Naive B cell (primary cell): ENCODE results near the gene ORMDL3. TPM values are rescaled to one million over a fixed set of nuclear protein-coding genes. Genes with fewer than 3 reads are reported as not detected.
"Not testable (repeated sequence)": the region's sequence is repeated elsewhere in the genome, so short reads cannot be mapped to it uniquely, and the experiment has no call there.

ENCODE experiments used
- ATAC-seq, 2 donors: fragments of 150-1000 bp; cut with Tn5 transposase; 2 replicates each; pipeline ENCODE4 v1.10.0; 2021; ENCODE audit warnings: low read depth in 2 of 2, mild to moderate bottlenecking in 2 of 2, moderate library complexity in 2 of 2
- DNase-seq: peaks from one replicate; pipeline ENCODE4 v3.0.0; 2022
- H3K27ac Mint-ChIP-seq, 6 donors: one replicate each; pipeline ENCODE4 v1.8.0; 2020 to 2022; ENCODE audit warnings: mild to moderate bottlenecking in 6 of 6, mixed read lengths in 6 of 6, moderate library complexity in 5 of 6, inconsistent platforms in 2 of 6
- H3K27me3 Mint-ChIP-seq, 3 donors: one replicate each; pipeline ENCODE4 v1.8.0; 2021 to 2022; ENCODE audit warnings: mixed read lengths in 3 of 3, mild to moderate bottlenecking in 1 of 3
- H3K36me3 Mint-ChIP-seq, 2 donors: one replicate each; pipeline ENCODE4 v1.8.0; 2020 to 2022; ENCODE audit warnings: mixed read lengths in 2 of 2, inconsistent platforms in 1 of 2, mild to moderate bottlenecking in 1 of 2
- H3K4me1 Mint-ChIP-seq, 3 donors: one replicate each; pipeline ENCODE4 v1.8.0; 2020 to 2022; ENCODE audit warnings: mixed read lengths in 3 of 3, inconsistent platforms in 1 of 3, mild to moderate bottlenecking in 1 of 3, moderate library complexity in 1 of 3
- H3K4me3 Mint-ChIP-seq, 8 donors: one replicate each; pipeline ENCODE4 v1.8.0; 2020 to 2022; ENCODE audit warnings: mild to moderate bottlenecking in 8 of 8, mixed read lengths in 8 of 8, moderate library complexity in 8 of 8, inconsistent platforms in 2 of 8
- H3K9me3 Mint-ChIP-seq, 7 donors: one replicate each; pipeline ENCODE4 v1.8.0; 2020 to 2022; ENCODE audit warnings: mixed read lengths in 7 of 7, mild to moderate bottlenecking in 5 of 7, inconsistent platforms in 2 of 7, moderate library complexity in 1 of 7
- polyA plus RNA-seq, 6 donors: library from polyadenylated mRNA; unstranded; fragments of 300-500 nt; fragmentation: Illumina TruSeq; gene quantifications; one replicate each; pipeline ENCODE4 v1.2.3, GENCODE V29; 2021; ENCODE audit warnings: low read depth in 6 of 6

ORMDL3 gene
- polyA plus RNA-seq, 6 donors from 2014 or later, result 71.8 to 181 (median 95.9) TPM

DNA sequence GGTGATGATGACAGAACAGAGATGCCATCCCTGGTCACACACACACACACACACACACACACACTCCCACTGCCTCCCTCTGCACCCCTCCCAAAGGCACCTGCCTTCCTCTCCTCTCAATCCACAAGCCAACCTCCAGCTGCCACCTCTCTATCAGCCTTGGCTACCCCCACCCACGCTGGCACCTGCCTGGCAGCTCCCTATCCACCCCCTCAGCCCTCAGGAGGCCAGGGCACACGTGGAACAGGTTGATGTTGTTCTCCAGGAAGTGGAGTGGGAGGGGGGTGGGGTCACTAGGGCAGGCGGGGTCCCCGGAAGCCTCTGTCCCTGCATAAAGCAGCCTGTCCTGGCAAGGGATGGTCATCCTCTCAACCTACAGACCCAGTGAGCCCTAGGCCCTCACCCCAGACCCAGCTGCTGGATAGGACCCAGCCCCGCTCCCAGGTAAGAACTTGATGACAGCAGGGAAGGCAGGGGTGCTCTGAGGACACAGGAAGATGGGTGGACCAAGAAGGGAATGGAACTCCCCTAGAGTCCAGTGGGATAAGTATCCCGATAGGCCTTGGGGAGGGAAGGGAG lies 35.3 kb upstream of the ORMDL3 start, which contains the start of gene GSDMA:
GSDMA (plus strand) TSS at position 363 of the 579 bp plus-strand sequence. CDS start 2,684 bp downstream, outside the sequence.
- H3K9me3 Mint-ChIP-seq, result no peaks in the 10 kb centered on the region
- ATAC-seq, result no peak
- peak within 1 kb of the TSS in 1 of 8 donors; percentile 0 for H3K4me3 Mint-ChIP-seq
- DNase-seq, result no peak
- peak within 1 kb of the TSS in 2 of 6 donors; percentile 9 to 59 for H3K27ac Mint-ChIP-seq
- no peaks in the 10 kb centered on the region for H3K36me3 Mint-ChIP-seq
- H3K4me1 Mint-ChIP-seq, result peaks cover 18 to 50% (median 31%) of the 10 kb centered on the region in 3 donors
- no peaks in the 10 kb centered on the region for H3K27me3 Mint-ChIP-seq

DNA sequence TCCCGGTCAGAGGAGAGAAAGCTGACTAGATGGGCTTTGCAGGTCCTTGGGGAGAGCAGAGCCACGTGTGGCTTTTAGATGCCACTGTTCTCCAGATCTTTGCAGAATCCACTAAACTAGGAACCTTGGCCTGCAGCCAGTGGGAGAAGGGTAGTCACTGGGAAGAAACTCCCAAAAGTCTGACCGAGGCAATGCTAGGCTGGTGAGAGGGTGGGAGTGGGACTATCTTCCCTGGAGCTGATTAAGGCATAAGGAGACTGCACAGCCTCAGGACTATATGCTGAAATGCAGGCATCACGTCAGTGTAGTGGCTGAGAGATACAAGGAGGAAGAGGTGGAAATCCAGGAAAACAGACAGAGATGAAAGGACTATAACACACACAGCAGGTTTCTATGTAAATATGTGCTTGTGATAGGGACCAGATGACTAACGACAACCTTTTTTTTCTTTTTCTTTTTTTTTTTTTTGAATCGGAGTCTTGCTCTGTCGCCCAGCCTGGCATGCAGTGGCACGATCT lies 33.2 kb upstream of the ORMDL3 start:
- Mint-ChIP-seq H3K36me3 (no peaks in the 10 kb centered on the region), H3K27me3 (no peaks in the 10 kb centered on the region), H3K27ac (peak overlapping the region in 1 of 6 donors; percentile 77), H3K4me3 (peak overlapping the region in 2 of 8 donors; percentile 8 to 42), H3K4me1 (peaks cover 14 to 56% (median 40%) of the 10 kb centered on the region in 3 donors), H3K9me3 (no peaks in the 10 kb centered on the region)
- DNase-seq (no peak), ATAC-seq (no peak)

DNA sequence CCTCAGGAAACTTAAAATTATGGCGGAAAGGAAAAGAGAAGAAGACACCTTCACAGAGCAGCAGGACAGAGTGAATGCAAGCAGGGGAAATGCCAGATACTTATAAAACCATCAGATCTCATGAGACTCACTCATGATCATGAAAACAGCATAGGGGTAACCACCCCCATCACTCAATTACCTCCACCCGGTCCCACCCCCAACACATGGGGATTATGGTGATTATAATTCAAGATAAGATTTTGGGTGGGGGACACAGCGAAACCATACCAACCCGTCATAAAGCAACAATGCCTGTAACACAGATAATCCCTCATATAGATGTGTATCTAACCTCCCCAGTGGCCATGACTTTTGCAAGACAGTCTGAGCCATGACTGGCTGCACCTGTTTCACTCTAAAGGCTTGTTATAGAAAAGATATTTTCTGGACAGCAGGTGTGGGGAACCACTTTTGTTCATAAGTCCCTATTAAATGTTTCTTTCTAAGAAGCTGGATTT lies 28.4 kb upstream of the ORMDL3 start:
- H3K4me1 Mint-ChIP-seq, result peaks cover 20 to 73% (median 54%) of the 10 kb centered on the region in 3 donors
- DNase-seq, result no peak
- H3K9me3 Mint-ChIP-seq, result no peaks in the 10 kb centered on the region
- ATAC-seq, result no peak
- H3K27me3 Mint-ChIP-seq, result no peaks in the 10 kb centered on the region
- peak overlapping the region in 2 of 6 donors; percentile 22 to 70 for H3K27ac Mint-ChIP-seq
- no peaks in the 10 kb centered on the region for H3K36me3 Mint-ChIP-seq
- peak overlapping the region in 1 of 8 donors; percentile 36 for H3K4me3 Mint-ChIP-seq

DNA sequence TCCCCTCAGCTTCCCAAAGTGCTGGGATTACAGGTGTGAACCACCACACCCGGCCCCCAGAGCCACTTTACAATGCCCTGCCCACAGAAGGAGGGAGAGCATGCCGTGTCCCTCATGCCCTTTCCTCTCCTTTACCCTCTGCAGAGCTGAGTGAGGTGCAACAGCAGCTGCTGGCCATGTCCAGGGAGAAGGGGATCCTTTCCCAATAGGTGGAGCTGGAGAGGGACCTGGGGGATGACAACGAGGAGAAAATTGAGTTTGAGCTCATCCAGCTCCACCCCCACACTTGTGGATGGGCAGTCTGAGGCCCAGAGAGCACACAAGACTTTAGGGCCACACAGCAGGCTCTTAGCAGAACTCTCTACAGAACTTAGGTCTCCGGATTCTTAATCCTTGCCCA lies 27.5 kb upstream of the ORMDL3 start:
- Mint-ChIP-seq H3K27me3 (no peaks in the 10 kb centered on the region), H3K4me3 (peak overlapping the region in 2 of 8 donors; percentile 9 to 70), H3K36me3 (no peaks in the 10 kb centered on the region), H3K9me3 (no peaks in the 10 kb centered on the region), H3K27ac (peak overlapping the region in 1 of 6 donors; percentile 47), H3K4me1 (peaks cover 20 to 74% (median 54%) of the 10 kb centered on the region in 3 donors)
- no peak for ATAC-seq
- no peak for DNase-seq

DNA sequence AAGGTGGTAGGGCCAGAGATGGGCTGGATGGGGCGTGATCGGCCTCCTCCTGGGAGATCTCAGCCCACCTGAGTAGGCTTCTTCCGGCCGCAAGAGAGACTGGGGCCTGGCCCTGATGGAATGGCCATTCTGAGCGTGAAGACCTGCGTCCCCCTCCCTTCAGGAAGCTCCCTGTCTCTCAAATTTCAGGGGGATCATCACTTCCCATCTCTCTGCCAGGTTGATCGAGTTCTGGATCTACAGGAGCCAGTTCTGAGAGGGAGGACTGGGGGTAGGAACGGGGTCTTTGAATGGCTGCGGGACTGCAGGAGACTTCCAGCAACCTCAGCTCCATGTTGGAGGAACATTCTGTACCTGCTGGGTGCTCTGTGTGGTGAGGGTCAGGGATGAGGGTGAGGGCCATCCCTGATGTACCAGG lies 26.1 kb upstream of the ORMDL3 start:
- Mint-ChIP-seq H3K9me3 (no peaks in the 10 kb centered on the region), H3K27me3 (no peaks in the 10 kb centered on the region), H3K36me3 (no peaks in the 10 kb centered on the region), H3K4me3 (peak overlapping the region; percentile 75 to 94 (median 86)), H3K4me1 (peaks cover 19 to 75% (median 48%) of the 10 kb centered on the region in 3 donors), H3K27ac (peak overlapping the region; percentile 80 to 84 (median 82))
- no peak for DNase-seq
- ATAC-seq, result no peak

DNA sequence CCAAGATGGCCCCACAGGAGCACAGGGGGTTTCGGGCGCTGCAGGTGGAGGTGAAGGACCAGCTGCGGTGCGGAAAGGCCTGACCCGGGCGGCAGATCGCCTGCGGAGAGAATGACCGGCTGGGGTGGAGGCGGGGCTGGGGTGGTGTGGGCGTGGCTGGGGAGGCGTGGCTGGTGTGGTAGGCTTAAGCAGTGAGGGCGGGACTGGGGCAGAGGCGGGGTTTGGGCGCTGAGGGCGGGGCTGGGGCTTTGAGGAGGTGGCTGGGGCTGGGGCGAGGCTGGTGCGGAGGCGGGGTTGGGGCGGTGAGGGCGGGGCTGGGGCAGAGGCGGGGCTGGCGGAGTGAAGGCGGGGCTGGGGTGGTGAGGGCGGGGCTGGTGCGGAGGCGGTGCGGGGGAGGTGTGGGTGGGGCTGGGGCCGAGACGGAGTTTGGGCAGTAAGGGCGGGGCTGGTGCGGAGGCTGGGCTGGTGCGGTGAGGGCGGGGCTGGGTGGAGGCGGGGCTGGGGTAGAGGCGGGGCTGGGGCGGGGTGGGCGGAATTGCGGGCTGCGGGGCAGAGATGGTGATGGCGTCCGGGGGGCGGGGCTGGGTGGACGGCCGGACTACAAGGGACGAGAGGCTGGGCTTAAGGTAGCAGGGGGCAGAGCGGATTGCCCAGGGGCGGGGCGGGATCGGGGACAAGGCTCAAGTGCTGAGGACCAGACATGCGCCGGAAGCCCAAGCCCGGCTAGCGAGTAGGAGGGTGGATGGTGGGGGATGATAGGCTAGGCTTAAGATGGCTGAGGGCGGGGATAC lies 25.5 kb upstream of the ORMDL3 start:
- no peaks in the 10 kb centered on the region for H3K27me3 Mint-ChIP-seq
- H3K9me3 Mint-ChIP-seq, result no peaks in the 10 kb centered on the region
- no peaks in the 10 kb centered on the region for H3K36me3 Mint-ChIP-seq
- peak; percentile 81 to 83 for ATAC-seq
- H3K4me1 Mint-ChIP-seq, result peaks cover 21 to 75% (median 48%) of the 10 kb centered on the region in 3 donors
- H3K27ac Mint-ChIP-seq, result peak overlapping the region; percentile 72 to 84 (median 82)
- peak; percentile 85 for DNase-seq
- H3K4me3 Mint-ChIP-seq, result peak overlapping the region; percentile 75 to 94 (median 86)

DNA sequence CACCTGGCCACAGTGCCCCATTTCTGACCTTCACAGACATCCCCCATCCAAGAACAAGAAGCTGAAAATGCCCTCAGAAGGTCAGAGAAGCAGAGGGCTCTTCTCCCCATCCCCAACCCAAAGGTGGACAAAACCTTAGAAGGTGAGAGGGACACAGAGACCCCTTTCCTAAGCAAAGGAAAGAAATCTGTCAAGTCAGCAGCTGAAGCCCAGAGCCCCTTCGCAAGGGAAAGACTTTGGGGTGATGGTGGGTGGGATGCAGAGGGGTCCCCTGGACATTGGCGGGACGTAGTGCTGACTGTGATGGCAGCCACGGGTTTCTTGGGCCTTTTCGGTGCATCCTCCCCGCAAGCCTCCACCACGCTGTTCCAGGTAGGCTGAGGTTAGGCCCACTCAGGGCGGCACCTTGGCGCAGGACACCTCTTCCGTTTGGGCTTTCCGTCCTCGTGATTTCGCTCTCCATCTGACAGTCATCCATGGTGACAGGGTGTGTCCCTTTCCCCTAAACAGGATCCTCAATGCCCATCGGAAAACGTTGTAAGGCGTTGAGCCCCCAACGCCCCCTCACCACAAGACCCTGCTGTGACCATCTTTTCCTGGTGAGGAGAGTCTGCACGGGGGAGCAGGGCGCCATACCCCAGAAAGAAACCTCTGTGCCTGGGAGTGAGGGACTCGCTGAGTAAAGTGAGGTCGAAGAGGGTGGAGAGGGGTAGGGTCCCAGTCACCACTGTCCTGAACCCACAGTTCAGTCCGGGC lies 24.7 kb upstream of the ORMDL3 start:
- Mint-ChIP-seq H3K27ac (peak overlapping the region in 5 of 6 donors; percentile 18 to 86 (median 75)), H3K4me3 (peak overlapping the region; percentile 74 to 91 (median 84)), H3K9me3 (no peaks in the 10 kb centered on the region), H3K4me1 (peaks cover 26 to 76% (median 50%) of the 10 kb centered on the region in 3 donors), H3K36me3 (no peaks in the 10 kb centered on the region), H3K27me3 (no peaks in the 10 kb centered on the region)
- peak in 1 of 2 donors; percentile 2 for ATAC-seq
- no peak for DNase-seq

DNA sequence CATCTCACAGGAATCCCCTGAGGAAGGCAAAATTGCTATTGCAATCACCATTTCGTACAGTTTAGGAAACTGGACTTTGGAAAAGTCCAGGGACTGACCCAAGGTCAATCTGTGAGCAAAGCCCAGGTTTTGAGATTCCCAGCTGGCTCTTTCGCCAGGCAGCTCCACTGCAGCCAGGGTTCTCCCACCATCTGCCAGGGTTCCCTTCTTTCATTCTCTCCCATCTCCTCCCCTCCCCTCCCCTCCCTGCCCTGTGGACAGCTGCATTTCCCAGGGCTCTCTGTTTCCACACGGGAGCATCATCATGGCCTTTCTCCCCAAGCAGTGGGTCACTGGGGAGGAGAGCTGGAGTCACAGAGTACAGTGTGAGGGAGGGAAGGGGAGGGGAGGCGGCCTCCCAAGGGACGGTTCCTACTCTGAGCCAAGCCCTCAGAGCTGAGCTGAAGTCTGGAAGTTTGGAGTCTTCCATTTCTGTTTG lies 23.5 kb upstream of the ORMDL3 start:
- no peak for ATAC-seq
- H3K4me3 Mint-ChIP-seq, result peak overlapping the region in 3 of 8 donors; percentile 35 to 49 (median 47)
- no peak overlapping the region for H3K27ac Mint-ChIP-seq

DNA sequence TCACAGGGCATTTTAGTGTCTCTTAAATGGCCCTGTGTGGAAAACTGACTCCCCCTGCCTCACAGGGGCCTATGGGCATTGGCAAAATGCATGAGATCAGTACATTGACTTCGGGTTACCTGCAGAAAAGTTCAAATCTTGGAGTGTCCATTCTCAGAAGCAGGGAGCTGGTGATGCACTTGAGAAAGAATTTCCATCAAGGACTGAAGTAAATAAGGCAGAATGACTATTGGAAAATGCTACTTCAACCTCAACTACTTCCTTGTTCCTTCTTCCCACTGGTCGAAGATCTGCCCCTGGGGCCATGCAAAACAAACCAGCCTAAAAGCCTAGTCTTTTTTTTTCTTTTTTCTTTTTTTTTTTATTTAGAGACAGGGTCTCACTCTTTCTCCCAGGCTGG lies 21.6 kb upstream of the ORMDL3 start:
- ATAC-seq (no peak), DNase-seq (no peak)
- peak overlapping the region in 1 of 8 donors; percentile 12 for H3K4me3 Mint-ChIP-seq
- no peaks in the 10 kb centered on the region for H3K9me3 Mint-ChIP-seq
- H3K27me3 Mint-ChIP-seq, result no peaks in the 10 kb centered on the region
- H3K36me3 Mint-ChIP-seq, result no peaks in the 10 kb centered on the region
- H3K4me1 Mint-ChIP-seq, result peaks cover 29 to 59% (median 35%) of the 10 kb centered on the region in 3 donors
- peak overlapping the region in 1 of 6 donors; percentile 79 for H3K27ac Mint-ChIP-seq

More for the DNA sequence above, 23.5 kb upstream of the ORMDL3 start:
- H3K27me3 Mint-ChIP-seq, result no peaks in the 10 kb centered on the region
- no peaks in the 10 kb centered on the region for H3K36me3 Mint-ChIP-seq
- H3K9me3 Mint-ChIP-seq, result no peaks in the 10 kb centered on the region
- H3K4me1 Mint-ChIP-seq, result peaks cover 29 to 73% (median 47%) of the 10 kb centered on the region in 3 donors
- DNase-seq, result no peak

DNA sequence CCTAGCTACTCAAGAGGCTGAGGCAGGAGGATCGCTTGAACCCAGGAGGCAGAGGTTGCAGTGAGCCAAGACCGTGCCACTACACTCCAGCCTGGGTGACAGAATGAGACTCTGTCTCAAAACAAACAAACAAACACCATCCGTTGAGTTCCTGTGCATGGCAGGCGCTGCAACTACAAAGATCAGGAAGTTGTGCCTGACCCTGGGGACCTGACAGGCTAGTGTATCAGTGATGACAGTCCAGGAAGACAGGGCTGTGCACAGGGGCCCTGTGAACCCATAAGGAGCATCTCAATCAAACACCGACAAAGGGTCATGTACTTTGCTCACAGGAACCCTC lies 21.1 kb upstream of the ORMDL3 start:
- Mint-ChIP-seq H3K4me3 (peak overlapping the region in 3 of 8 donors; percentile 12 to 42 (median 35)), H3K4me1 (peaks cover 30 to 58% (median 37%) of the 10 kb centered on the region in 3 donors), H3K27ac (peak overlapping the region in 2 of 6 donors; percentile 79 to 81)
- H3K36me3 Mint-ChIP-seq, DNase-seq, H3K27me3 Mint-ChIP-seq, H3K9me3 Mint-ChIP-seq: not testable (repeated sequence)
- ATAC-seq, result peak in 1 of 2 donors; percentile 9

DNA sequence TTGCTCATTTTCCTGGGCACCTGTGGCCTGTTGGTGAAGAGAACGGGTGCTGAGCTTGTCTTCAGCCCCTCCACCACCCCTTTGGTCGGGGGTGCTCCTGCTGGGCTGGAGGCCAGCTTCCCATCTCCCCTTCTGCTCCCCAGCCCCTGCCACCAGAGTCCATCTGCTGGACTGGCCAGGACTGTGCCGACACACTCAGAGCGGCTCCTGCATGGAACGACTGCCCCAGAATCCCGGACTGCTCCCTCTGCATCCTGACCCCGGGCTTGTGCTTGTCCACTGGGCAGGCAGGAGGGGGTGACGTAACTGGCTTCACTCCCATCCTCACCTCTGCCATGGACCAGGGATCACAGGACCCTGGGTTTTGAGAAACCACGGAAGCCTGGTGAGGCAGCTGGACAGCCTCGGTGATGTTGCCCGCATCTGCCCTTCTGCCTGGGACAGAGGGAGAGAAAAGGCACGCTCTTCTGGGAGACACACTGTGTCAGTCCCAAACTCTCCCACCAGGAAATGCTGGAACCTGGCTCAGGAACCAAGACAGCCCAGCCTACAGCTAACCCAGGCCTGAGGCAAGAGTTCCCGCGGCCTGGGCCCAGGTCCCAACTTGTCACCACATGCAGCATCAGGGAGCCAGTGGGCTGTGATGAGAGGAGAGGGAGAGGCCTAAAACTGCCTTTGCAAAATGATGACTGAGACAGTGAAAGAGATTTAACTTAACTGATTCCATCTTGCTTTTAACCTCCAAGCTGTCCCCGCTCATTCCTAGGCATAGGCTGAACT lies 19.3 kb upstream of the ORMDL3 start:
- Mint-ChIP-seq H3K9me3 (no peaks in the 10 kb centered on the region), H3K4me1 (peaks cover 26 to 49% (median 40%) of the 10 kb centered on the region in 3 donors), H3K36me3 (no peaks in the 10 kb centered on the region), H3K27me3 (no peaks in the 10 kb centered on the region), H3K27ac (no peak overlapping the region), H3K4me3 (no peak overlapping the region)
- ATAC-seq (no peak), DNase-seq (no peak)

DNA sequence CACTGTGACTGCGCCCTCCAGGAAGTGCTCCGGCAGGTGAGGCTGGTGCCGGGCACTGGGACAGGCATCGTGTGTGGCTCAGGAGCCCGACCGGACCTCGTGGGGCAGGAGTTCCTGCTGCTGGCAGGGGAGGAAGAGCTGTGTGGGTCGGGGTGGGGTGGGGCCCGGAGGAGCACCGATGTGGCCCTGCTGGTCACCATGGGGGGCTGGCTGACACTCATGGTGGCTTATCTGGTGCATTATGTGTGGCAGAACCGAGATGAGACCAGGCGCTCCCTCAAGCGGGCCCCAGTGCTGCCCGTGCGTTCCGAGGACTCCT lies 17.0 kb upstream of the ORMDL3 start:
- H3K36me3 Mint-ChIP-seq, result no peaks in the 10 kb centered on the region
- no peaks in the 10 kb centered on the region for H3K27me3 Mint-ChIP-seq
- H3K4me1 Mint-ChIP-seq, result peaks cover 38 to 46% (median 45%) of the 10 kb centered on the region in 3 donors
- ATAC-seq (no peak), DNase-seq (no peak)
- no peak overlapping the region for H3K27ac Mint-ChIP-seq
- no peak overlapping the region for H3K4me3 Mint-ChIP-seq
- no peaks in the 10 kb centered on the region for H3K9me3 Mint-ChIP-seq
